ENCODE data around the gene ADAMTS2.

- TF ChIP-seq, protein P1, sequence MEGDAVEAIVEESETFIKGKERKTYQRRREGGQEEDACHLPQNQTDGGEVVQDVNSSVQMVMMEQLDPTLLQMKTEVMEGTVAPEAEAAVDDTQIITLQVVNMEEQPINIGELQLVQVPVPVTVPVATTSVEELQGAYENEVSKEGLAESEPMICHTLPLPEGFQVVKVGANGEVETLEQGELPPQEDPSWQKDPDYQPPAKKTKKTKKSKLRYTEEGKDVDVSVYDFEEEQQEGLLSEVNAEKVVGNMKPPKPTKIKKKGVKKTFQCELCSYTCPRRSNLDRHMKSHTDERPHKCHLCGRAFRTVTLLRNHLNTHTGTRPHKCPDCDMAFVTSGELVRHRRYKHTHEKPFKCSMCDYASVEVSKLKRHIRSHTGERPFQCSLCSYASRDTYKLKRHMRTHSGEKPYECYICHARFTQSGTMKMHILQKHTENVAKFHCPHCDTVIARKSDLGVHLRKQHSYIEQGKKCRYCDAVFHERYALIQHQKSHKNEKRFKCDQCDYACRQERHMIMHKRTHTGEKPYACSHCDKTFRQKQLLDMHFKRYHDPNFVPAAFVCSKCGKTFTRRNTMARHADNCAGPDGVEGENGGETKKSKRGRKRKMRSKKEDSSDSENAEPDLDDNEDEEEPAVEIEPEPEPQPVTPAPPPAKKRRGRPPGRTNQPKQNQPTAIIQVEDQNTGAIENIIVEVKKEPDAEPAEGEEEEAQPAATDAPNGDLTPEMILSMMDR (IDR thresholded peaks at IDR 0.05; ENCODE audit: insufficient read depth, low read depth, low read length): no peak
- TF ChIP-seq EZH2 (IDR thresholded peaks at IDR 0.05; ENCODE audit: insufficient read depth, low read length): no peak
These were observed 117.5 kb downstream of the ADAMTS2 start for GRCh38 chr5:179227580-179228311.

All from astrocyte (in vitro differentiated cells and primary cell).